ENCODE results near the gene PFAS.
"Not testable (repeated sequence)": the region's sequence is repeated elsewhere in the genome, so short reads cannot be mapped to it uniquely, and the experiment has no call there.

Gene PFAS

DNA sequence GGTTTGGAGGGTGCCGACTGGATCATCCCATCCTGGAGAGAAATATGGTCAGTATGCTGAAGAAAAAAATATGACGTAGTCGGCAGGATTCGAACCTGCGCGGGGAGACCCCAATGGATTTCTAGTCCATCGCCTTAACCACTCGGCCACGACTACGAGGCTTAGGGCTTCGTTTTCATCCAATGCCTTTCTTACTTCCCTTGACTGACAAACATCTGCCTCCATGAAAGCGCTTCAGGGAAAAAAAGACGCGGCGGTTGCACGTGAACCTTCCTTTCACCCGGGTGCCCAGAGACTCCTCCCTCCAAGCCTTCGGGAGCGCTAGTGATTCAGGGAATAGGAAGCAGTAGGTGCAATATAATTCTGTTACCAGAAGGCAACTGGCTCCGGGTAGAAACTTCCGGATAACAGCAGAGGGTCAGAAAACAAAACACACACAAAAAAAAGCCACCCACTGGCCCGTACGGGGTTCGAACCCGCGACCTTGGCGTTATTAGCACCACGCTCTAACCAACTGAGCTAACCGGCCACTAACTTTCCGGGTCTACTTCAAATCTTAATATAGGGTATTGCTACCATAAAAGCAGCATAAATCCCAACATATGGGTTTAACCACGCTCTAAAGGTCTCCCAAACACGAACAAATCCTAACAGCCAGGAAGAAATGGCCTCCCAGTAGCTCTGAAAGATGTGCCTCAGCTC is 22.4 kb upstream of the PFAS start:
- DNase-seq = no peak

DNA sequence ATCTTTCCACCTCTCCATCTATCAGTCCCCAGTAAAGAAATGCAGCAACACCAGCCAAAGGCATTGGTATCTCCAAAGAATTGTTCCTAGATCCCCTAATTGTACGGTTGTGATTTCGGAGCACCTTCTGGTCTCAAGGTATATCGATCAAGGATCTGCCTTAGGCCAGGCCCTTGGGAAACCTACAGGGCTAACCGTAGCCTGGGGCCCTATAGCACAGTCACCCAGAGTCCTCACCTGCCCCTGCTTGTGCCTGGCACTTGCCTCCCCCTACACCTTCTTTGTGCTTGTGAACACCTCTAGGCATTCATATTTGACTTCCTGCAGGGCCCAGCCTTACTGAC is 21.9 kb upstream of the PFAS start:
- no peak for DNase-seq

DNA sequence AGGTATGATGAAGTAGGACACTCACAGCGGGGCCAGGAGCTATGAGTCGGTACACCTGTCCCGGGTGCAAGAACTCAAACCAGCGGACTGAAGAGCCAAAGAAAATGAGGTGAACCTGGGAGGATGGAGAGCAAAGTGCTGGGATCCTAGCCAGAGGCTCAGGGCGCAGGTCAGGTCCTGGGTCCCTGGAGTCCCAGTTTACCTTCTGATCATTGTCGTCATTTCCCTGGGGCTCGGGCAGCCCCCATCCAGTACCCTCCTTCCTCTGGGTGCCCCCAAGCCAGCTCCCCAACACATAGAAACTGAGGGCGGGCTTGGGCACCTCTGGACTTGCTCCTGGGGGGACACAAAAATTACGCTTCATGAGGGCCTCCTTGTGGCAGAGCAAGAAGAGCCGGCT is 17.4 kb upstream of the PFAS start:
- no peak for DNase-seq

DNA sequence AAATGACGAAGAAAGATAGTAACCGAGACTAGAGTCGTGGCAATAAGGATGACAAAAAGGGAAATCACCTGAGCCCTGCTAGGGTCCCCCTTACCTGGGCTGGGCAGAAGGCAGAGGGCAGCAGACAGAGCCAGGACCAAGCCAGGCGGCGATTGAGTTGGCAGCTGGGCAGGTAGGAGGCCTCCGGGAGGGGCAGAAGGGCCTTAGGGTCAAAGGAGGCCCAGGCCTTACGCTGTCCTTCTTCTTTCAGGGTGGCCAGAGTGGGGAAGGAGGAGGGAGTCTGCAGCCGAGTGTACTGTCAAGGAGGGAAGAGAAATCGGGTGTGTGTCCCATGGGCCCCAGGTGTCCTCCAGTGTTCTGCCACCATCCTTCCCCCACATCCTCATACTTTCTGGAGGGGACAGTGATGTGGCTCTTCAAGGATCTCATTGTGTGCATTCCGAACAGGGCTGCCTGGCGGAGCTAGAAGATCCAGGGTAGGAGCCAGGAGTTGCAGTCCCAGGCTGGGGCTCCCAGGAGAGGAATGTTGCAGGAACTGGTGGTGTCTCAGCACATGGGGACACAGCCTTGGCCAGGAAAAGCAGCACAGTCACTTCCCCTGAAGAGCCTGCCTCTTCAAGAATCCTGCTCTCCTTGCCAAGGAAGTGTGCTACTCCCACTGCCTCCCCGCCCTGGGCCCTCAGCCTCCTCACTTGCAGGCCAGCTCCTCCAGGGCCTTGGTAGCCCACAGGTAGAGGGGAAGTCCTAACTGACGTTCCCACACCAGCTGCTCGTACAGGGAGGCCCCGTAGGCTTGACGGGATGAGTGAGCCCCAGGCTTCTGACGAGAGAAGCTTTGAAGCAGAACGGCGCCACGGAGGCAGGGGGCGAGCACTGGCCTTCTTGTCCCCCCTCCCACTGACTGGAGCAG is 14.5 kb upstream of the PFAS start:
- DNase-seq = no peak

DNA sequence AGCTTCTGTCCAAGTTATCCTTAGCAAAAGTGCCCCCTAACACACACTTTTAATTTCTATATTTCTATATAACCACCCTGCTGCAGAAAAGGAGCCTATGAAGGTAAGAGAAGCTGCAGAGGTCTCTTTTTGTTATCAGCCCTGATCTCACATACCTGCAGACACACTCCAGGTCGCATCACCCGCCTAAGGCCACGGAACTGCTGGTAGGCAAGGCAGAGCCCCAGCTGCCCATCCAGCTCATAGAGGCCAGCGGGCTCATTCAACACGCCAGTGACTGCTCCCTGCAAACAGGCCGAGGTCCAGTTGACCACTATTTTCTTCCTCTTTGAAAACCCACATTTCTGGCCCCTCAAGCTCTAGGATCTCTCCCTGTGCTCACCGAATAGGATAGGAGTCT is 13.4 kb upstream of the PFAS start:
- no peak for DNase-seq

DNA sequence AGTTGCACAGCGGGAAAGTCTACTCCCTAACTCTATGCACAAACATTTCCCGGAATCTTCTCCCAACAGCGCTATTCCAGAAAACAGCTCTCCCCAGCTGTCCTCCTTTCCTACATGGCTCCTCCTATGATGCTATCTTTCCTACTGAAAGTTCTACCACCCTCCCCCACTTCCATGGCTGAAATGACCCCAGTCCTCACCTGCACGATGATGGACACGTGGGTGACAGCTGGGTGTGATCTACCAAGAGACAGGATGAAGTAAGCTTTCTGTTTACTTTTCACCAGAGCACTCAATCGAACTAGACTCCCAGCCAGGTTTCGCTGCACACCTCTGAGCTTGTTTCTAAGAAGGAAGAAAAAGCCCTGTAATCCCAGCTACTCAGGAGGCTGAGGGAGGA is 11.9 kb upstream of the PFAS start:
- DNase-seq = no peak

DNA sequence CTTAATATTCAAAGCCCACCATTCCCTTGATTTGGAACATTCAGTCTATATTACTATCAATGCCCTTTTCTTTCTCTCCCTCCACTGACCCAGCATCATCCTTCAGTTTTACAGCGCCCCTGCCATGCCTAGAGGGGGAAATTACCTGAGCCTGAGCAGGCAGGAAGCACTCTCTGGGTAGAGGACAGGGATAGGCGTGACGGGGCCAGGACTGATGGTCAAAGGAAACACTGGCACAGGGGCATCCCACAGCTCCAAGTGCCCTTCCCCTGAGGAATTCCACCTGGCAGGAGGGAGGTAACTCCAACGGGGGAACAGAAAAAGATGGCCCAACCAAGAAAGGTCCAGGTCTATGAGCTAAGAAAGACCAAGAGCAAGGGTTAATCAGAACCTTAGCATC is 11.2 kb upstream of the PFAS start:
- no peak for DNase-seq

DNA sequence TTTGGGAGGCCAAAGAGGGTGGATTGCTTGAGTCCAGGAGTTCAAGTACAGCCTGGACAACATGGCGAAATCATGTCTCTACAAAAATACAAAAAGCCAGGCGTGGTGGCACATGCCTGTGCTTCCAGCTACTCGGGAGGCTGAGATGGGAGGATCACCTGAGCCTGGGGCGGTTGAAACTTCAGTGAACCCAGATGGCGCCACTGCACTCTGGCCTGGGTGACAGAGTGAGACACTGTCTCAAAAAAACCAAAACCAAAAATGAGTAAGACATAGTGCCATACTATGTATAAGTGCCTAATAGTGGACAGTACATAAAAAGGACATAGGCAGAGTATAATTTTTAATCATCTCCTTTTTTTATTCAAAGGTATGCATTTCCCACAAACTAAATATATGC is 5.3 kb upstream of the PFAS start:
- DNase-seq = no peak

DNA sequence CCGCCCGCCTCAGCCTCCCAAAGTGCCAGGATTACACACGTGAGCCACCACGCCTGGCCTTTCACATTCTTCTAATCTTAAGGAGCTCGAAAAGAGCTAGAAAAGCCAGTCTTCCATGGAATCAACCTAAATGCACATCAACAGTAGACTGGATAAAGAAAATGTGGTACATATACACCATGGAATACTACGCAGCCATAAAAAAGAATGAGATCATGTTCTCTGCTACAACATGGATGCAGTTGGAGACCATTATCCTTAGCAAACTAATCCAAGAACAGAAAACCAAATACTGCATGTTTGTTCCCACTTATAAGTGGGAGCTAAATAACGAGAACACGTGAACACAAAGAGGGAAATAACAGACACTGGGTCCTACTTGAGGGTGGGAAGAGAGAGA is 4.3 kb upstream of the PFAS start:
- no peak for DNase-seq

DNA sequence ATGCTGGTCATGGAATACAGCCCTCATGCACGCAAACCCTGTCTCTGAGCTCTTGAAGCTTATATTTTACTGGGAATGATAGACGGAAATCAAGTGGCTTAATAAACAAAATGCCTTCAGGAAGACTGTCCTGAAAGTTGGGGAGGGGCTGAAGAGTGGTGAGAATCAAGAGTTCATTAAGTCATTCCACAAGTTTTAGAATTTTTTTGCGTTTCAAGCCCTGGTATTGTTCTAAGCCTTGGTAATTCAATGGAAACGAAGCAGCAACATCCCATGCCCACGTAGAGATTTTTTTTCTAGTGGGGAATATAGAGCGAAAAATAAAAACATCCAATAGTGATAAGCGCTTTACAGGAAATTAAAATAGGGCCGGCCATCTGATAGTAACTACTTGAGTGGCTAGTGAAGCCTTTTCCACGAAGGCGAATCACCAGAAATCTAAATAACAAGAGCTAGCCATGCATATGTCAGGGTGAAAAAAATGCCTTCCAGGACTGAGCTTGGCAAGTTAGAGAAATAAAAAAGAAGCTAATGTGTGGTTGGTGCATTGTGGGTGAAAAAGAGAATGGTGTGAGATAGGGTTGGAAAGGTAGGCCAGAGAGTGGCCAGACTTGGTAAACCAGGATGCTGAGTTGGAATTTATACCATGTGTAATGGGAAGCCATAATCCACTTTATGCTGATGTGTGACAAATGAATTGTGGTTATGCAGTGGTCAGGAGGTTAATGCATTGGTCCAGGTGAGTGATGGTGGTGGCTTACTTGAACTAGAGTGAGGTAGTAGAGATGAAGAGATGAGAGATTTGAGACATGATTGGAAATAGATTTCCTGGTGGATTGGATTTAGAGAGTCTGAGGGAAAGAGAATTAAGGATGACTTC is 772 bp downstream of the PFAS start:
- DNase-seq = no peak

DNA sequence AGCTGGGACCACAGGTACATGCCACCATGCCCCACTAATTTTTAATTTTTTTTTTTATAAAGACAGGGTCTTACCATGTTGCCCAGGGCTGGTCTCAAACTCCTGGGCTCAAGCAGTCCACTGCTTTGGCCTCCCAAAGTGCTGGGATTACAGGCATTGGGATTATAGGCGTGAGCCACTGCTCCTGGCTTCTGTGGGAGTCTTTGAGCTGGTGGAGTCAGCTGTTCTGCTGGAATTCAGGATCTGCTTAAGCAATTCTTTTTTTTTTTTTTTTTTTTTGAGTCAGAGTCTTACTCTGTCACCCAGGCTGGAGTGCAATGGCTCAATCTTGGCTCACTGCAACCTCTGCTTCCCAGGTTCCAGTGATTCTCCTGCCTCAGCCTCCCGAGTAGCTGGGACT is 2.3 kb downstream of the PFAS start:
- not testable (repeated sequence) for DNase-seq

DNA sequence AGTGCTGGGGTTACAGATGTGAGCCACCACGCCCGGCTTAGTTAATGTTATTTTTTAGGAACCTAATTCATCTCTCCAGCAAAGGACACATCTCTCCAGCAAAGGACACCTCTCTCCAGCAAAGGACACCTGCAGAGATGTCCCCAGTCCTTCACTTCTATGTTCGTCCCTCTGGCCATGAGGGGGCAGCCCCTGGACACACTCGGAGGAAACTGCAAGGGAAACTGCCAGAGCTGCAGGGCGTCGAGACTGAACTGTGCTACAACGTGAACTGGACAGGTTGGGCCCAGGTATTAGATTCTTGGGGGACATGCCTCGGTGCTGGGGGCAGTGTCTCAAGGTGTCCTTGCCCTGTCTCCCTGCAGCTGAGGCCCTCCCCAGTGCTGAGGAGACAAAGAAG is 4.7 kb downstream of the PFAS start:
- no peak for DNase-seq

DNA sequence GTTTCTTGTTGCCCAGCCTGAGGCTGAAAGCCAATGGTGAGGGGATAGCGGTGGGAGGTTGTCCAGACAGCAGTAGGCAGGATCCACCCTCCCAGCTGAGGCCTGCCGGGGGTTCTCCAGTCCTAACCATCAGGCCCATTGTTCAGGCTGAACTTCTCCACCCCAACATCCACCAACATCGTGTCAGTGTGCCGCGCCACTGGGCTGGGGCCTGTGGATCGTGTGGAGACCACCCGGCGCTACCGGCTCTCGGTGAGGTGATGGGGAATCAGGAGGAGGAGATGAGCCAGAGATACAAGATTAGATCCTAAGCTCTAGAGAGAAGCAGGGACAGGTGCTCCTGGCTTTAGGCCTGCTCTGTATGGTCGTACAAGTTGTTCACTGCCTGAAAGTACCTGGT is 5.8 kb downstream of the PFAS start:
- DNase-seq = no peak

DNA sequence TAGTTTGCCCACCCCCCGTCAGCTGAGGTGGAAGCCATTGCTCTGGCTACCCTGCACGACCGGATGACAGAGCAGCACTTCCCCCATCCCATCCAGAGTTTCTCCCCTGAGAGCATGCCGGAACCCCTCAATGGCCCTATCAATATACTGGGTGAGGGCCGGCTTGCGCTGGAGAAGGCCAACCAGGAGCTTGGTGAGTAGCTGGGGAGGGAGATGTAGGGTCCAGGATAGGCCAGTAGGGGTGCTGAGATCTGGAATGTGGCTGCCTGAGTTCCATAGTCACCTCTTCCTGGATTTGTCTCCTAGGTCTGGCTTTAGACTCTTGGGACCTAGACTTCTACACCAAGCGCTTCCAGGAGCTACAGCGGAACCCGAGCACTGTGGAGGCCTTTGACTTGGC is 6.4 kb downstream of the PFAS start:
- DNase-seq = no peak

DNA sequence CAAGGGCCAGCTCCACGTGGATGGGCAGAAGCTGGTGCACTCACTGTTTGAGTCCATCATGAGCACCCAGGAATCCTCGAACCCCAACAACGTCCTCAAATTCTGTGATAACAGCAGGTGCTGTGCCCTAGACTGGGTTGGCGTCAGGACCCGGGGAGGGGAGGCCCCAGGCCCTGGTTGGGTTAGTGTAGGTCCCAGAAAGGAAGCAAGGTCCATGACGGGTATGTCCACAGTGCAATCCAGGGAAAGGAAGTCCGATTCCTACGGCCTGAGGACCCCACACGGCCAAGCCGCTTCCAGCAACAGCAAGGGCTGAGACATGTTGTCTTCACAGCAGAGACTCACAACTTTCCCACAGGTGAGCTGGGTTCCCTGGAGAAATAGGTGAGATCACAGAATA is 7.2 kb downstream of the PFAS start:
- no peak for DNase-seq

DNA sequence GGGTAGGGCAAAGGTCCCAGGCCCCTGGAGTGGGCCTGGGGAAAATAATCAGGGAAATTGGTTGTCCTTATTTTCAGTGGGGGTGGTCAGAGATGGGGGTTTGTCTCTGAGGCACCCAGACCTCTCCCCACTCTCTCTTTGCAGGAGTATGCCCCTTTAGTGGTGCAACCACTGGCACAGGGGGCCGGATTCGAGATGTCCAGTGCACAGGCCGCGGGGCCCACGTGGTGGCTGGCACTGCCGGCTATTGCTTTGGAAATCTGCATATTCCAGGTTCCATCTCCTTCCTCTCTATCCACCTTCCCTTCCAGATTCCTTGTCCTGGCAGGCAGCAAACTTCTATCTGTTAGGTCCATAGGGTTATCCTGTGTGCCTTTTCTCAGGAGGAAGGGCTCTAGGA is 7.6 kb downstream of the PFAS start:
- no peak for DNase-seq

DNA sequence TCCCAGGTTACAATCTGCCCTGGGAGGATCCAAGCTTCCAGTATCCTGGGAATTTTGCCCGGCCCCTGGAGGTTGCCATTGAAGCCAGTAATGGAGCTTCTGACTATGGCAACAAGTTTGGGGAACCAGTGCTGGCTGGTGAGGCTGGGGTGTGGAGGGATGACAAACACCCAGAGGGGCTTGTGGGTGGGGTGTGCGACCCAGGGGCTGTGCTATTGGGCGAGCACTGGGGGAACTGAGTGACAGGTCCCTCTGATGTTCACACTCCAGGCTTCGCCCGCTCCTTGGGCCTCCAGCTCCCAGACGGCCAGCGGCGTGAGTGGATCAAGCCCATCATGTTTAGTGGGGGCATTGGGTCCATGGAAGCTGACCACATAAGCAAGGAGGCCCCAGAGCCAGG is 8.7 kb downstream of the PFAS start:
- no peak for DNase-seq

DNA sequence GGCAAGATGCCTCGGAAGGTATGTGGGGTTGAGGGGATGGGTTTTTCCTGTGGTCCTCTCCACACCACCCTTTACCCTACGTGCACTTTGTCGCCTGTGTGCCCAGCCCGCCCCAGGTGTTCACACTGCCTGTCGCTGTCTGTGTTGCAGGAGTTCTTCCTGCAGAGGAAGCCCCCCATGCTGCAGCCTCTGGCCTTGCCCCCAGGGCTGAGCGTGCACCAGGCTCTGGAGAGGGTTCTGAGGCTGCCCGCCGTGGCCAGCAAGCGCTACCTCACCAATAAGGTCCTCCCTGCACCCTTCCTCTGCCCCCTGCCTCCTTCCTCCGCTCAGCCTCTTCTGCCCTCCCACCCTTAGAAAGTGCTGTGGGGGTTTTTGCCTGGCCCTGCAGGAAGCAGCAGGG is 15.2 kb downstream of the PFAS start:
- no peak for DNase-seq

DNA sequence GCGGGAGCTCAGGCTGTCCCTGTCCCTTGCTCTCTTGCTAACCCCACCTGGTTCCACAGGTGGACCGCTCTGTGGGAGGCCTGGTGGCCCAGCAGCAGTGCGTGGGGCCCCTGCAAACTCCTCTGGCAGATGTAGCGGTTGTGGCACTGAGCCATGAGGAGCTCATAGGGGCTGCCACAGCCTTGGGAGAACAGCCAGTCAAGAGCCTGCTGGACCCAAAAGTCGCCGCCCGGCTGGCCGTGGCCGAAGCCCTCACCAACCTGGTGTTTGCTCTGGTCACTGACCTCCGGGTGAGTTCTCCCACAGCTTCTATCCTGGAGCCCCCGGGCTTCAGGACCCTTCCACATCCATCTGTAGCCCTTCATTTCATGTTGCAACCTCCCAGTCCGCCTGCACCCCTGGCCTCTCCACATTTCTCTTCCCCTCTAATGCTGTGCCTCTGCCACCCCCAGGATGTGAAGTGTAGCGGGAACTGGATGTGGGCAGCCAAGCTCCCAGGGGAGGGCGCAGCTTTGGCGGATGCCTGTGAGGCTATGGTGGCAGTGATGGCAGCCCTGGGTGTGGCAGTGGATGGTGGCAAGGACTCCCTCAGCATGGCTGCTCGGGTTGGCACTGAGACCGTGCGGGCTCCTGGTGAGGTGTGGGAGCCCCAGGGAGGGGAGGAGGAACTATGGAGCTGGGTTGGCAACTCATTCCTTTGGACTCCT is 15.9 kb downstream of the PFAS start:
- no peak for DNase-seq

DNA sequence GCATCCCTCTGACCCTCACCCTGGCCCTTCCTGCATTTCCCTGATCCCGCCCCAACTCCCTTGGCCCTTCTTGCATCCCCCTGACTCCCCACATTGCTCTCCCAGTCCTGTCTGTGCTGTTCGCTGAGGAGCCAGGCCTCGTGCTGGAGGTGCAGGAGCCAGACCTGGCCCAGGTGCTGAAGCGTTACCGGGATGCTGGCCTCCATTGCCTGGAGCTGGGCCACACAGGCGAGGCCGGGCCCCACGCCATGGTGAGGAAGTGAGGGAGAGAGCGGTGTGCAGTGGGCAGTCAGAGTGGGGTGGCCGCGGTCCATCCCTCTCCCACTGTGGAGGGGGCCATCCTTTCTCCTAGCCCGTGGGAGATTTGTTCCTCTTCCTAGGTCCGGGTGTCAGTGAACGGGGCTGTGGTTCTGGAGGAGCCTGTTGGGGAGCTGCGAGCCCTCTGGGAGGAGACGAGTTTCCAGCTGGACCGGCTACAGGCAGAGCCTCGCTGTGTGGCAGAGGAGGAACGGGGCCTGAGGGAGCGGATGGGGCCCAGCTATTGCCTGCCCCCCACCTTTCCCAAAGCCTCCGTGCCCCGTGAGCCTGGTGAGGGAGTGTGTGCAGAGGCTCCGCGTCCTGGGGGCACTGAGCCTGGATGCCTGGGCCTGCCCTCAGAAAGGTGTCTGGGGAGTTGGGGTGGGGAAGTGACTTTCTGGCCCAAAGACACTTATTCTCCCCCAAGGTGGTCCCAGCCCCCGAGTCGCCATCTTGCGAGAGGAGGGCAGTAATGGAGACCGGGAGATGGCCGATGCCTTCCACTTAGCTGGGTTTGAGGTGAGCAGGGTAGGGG is 17.8 kb downstream of the PFAS start:
- no peak for DNase-seq

DNA sequence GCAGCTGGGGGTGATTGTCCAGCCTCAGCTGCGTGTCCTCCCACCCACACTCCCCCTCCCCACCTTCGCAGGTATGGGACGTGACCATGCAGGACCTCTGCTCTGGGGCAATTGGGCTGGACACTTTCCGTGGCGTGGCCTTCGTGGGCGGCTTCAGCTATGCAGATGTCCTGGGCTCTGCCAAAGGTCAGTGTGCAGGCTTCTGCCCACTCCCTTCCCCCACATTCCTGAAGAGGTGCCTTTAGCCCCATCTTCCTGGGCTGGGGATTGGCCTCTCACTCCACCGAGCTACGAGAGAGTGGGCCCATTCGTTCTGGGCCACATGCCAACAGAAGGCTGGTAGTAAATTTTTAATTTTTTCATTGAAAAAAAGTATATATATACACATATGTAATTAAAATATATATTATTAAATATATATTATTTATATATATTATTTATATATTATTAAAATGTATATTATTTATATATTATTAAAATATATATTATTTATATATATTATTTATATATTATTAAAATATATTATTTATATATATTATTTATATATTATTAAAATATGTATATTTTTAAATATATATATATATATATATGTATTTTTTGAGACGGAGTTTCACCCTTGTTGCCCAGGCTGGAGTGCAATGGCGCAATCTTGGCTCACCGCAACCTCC is 18.5 kb downstream of the PFAS start:
- no peak for DNase-seq

Measured in NK-92 treated with Interleukin-12 subunit alpha and Interleukin-12 subunit beta, amount 100 ng/mL, for 24 hours (cell line).